ENCODE measurements around the gene KCTD15.

Gene KCTD15

DNA sequence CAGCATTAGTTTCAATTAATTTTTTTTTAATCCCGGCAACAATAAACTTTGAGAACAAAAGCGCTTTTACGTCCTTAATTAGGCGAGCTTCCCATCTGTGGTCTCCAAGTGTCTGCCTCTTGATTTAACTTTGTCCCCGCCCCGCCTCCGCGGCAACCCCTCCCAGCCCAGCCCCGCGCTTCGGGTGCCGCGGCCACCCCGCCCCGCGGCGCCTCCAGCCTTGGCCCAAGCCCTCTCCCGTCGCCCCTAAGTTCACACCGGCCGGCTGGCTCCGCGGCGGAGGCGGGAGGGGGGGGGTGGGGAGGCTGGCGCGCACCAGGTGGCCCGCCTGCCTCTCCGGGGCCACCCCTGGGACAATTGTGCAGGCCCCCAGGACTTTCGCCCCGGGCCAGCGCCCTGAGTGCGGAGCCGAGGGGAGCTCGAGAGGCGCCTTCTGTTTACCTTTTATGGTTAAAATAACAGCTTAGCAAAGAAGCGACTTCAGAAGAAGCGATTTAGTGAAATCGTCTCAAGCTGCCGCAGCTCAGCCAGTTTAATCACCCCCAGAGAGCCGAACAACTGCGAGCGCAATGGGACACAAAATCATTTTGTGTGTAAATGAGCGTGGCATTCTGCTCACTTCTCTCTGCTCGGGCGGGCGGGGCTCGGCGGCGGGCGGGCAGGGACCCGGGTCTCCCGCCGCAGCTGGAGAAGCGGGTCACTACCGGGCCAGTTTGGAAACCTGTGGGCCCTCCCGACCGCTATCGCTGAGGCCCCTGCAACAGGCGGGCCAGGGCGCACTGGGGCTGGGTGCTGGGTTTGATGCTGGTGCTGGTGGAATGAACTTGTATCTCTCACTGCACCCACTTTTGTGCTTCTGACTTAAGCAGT is 1.4 kb downstream of the KCTD15 start:
- TF ChIP-seq ZFX (IDR thresholded peaks at IDR 0.05), result no peak
- TF ChIP-seq, protein P1, sequence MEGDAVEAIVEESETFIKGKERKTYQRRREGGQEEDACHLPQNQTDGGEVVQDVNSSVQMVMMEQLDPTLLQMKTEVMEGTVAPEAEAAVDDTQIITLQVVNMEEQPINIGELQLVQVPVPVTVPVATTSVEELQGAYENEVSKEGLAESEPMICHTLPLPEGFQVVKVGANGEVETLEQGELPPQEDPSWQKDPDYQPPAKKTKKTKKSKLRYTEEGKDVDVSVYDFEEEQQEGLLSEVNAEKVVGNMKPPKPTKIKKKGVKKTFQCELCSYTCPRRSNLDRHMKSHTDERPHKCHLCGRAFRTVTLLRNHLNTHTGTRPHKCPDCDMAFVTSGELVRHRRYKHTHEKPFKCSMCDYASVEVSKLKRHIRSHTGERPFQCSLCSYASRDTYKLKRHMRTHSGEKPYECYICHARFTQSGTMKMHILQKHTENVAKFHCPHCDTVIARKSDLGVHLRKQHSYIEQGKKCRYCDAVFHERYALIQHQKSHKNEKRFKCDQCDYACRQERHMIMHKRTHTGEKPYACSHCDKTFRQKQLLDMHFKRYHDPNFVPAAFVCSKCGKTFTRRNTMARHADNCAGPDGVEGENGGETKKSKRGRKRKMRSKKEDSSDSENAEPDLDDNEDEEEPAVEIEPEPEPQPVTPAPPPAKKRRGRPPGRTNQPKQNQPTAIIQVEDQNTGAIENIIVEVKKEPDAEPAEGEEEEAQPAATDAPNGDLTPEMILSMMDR (conservative IDR thresholded peaks at IDR 0.05), result no peak
- peak overlapping the region; percentile 95 for H3K27ac ChIP-seq

DNA sequence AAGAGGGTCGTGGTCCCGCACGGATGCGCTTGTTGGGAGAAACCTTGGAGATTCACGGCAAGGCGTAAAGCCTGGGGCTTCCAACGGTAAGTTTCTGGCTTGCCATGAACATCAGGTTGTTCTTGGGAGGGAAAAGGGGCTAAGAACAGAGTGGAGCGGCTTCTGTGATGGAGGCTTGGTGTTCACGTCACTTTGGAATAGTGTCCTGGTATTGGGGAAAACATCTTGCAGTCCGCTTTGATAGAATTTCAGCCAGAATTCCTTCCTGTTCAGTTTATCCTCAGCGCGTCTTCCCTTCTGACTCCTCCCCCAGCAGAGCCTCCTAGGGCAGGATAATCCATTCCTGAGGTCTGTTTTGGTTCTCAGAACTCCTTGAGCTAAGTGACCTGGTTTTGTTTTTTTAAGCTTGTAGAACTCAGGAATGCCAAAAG is 2.0 kb downstream of the KCTD15 start:
- TF ChIP-seq ZFX (IDR thresholded peaks at IDR 0.05), result no peak
- TF ChIP-seq, protein P1 (conservative IDR thresholded peaks at IDR 0.05), result no peak
- H3K27ac ChIP-seq, result no peak overlapping the region

DNA sequence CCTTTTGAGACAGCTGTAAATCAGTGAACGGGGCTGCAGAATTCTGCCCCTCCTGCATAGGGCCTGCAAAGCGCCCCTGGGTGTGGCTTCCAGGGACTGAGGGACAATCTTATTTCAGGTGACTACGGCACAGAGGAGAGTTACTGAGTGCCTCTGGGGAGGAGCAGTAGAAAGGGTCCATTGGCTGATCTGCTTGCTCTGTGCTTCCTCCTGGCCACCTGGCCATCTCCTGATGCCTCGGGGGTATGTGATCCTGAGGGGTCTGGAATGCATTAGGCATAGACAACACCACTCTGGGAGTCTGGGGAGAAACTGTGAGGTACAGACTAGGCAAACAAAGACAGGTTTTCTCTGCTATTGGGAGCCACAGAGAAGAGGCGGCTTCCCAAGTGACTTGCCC is 2.8 kb downstream of the KCTD15 start:
- no peak overlapping the region for H3K27ac ChIP-seq
- TF ChIP-seq, protein P1 (conservative IDR thresholded peaks at IDR 0.05), result no peak
- no peak for TF ChIP-seq ZFX (IDR thresholded peaks at IDR 0.05)

DNA sequence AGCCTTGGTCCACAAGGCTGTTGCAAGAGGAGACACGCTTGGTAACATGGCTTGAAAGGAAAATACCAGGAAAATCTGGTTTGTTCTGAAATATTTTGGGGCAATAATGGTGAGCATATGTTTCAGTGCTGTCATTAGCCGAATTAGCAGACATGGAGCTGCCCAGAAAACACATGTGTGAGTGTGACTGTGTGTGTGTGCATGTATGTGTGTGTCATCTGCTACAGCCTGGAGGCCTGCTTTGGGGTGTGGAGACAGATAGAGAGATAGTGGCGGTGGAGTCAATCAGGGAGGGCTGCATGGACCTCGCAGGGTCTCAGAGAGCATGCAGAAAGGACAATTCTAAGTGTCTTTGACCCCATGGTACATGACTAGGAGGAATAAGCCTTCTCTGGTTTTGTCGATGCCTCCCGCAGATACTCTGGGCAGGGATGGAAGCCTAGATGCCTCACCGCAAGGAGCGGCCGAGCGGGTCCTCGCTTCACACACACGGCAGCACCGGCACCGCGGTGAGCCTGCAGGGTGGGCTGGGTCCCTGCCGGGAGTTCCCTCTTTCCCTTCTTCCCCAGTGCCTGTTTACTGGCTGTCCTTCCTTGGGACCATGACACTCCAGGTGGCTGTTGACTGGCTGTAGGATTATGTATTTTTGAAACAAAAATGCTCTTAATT is 3.5 kb downstream of the KCTD15 start:
- TF ChIP-seq ZFX (IDR thresholded peaks at IDR 0.05), result no peak
- TF ChIP-seq, protein P1 (conservative IDR thresholded peaks at IDR 0.05), result no peak
- no peak overlapping the region for H3K27ac ChIP-seq

DNA sequence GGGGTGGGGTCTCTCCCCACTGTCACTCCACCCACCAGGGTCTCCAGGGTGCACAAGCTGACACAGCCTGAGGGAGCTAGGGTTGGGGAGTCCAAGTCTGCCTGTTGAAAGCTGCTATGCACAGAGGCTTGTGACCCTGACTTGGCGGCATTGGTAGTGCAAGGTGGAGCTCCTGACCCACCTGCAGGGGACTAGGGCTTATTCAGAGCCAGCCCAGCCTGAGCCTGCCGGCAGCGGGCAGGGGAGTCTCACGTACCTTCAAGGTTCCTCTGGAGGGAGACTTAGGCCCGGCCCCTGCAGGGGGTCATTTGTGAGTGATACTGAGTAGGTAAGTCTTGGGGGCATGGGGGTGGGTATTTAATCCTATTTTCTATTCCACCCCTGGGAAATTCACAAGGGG is 4.7 kb downstream of the KCTD15 start:
- TF ChIP-seq ZFX (IDR thresholded peaks at IDR 0.05), result no peak
- TF ChIP-seq, protein P1 (conservative IDR thresholded peaks at IDR 0.05), result no peak
- no peak overlapping the region for H3K27ac ChIP-seq

DNA sequence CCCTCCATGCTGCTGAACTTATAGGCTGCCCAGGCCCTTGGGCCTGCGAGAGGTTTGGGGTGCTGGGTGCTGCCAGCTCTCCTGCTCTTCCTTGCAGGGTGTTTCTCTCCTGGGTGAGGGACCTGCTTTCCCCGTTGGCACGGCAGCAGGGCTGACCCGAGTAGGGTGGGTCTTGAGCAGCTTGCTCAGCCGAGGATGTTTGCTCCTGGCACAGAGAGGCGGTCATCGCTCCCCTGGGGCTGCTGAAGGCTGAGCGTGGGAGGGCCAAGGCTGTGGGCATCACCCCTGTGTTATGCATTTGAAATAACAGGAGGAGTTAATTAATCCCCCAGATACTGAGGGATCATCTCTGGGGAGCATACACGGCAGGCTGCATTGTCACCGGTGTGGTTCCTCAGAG is 5.3 kb downstream of the KCTD15 start:
- no peak for TF ChIP-seq ZFX (IDR thresholded peaks at IDR 0.05)
- TF ChIP-seq, protein P1 (conservative IDR thresholded peaks at IDR 0.05), result no peak
- H3K27ac ChIP-seq, result no peak overlapping the region

DNA sequence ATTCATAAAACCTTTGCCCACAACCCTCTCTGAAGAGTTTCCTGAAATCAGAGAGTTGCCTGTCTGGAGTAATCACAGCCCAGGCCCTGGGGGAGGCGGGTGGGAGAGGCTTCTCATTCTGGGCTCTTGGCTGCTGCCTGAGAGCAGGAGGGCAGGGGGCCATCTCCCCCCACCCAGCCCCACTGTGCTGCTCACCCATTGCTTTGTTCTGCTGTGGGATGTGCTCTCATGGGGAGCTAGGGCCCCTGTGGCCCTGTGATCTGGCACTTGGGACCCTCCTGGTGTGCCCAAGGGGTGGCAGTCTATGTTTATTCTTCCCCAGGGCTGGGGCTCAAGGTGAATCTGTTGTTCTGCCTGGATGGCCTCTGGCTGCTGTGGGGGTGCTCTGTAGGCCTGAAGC is 6.1 kb downstream of the KCTD15 start:
- no peak overlapping the region for H3K27ac ChIP-seq
- TF ChIP-seq, protein P1 (conservative IDR thresholded peaks at IDR 0.05), result no peak
- TF ChIP-seq ZFX (IDR thresholded peaks at IDR 0.05), result no peak

Data from C4-2B (cell line).